Measurements from ENCODE around the gene PVALB. TPM values are rescaled to one million over a fixed set of nuclear protein-coding genes. Genes with fewer than 3 reads are reported as not detected.

PVALB gene
- total RNA-seq, 1 donor from 2014 or later: not detected

- TF ChIP-seq CTCF (IDR thresholded peaks at IDR 0.05; ENCODE audit: unreplicated experiment): no peak
- Mint-ChIP-seq H3K4me3 (no peak overlapping the region), H3K9me3 (no peaks in the 10 kb centered on the region), H3K4me1 (no peaks in the 10 kb centered on the region), H3K36me3 (no peaks in the 10 kb centered on the region), H3K27ac (no peak overlapping the region), H3K27me3 (ENCODE audit: low read depth) (peaks cover 54% of the 10 kb centered on the region)
- no peak for DNase-seq (ENCODE audit: low spot score in 2 of 2, unreplicated experiment in 2 of 2)
These were observed 13.5 kb downstream of the PVALB start for GRCh38 chr22:36803358-36803757.

GRCh38 chr22:36798674-36799066 lies 18.2 kb downstream of the PVALB start:
- no peaks in the 10 kb centered on the region for H3K4me1 Mint-ChIP-seq
- H3K4me3 Mint-ChIP-seq: no peak overlapping the region
- H3K36me3 Mint-ChIP-seq: no peaks in the 10 kb centered on the region
- H3K27me3 Mint-ChIP-seq (ENCODE audit: low read depth): peaks cover 43% of the 10 kb centered on the region
- H3K9me3 Mint-ChIP-seq: no peaks in the 10 kb centered on the region
- no peak for DNase-seq (ENCODE audit: low spot score in 2 of 2, unreplicated experiment in 2 of 2)
- TF ChIP-seq CTCF (IDR thresholded peaks at IDR 0.05; ENCODE audit: unreplicated experiment): no peak
- no peak overlapping the region for H3K27ac Mint-ChIP-seq

DNA sequence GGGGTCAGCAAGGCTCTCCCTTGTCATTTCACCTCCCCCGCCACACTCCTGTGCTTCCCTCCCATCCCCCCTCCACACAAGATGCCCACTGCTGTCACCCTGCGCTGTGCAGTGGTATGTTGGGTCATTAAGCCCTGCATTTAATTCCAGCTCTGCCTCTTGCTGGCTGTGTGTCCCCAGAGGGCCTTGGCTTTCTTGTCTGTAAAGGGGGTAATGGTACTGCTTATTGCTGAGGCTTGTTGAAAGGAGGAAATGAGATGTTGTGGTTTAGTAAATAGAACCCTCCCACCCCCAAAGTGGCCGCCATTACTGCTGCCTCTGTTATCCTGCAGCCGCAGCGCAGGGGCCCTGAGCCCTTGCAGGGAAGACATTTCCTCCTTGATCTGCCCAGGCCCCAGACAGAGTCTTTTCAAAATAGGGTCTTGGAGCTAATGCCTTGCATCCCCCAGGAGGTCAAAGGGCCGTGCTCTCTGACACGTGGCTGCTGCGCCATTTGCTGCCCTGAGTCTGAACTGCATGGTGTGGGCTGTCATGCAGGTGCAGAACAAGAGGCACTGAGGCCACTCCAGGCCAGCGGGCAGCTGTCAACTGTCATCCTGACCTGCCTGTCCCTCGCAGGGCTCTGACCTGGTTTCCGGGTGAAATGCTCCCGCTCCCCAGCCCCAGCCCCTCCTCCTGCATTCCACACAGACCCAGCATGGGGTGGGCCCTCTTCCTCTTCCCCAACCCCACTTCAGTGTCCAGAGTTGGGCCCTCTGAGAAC lies 18.7 kb downstream of the PVALB start:
- H3K4me3 Mint-ChIP-seq: no peak overlapping the region
- no peak for TF ChIP-seq CTCF (IDR thresholded peaks at IDR 0.05; ENCODE audit: unreplicated experiment)

GRCh38 chr22:36797374-36797773 lies 19.5 kb downstream of the PVALB start:
- TF ChIP-seq CTCF (IDR thresholded peaks at IDR 0.05; ENCODE audit: unreplicated experiment): no peak
- no peak for DNase-seq (ENCODE audit: low spot score in 2 of 2, unreplicated experiment in 2 of 2)
- no peak overlapping the region for H3K27ac Mint-ChIP-seq
- H3K27me3 Mint-ChIP-seq (ENCODE audit: low read depth): peaks cover 33% of the 10 kb centered on the region
- H3K36me3 Mint-ChIP-seq: no peaks in the 10 kb centered on the region
- H3K4me1 Mint-ChIP-seq: no peaks in the 10 kb centered on the region
- no peak overlapping the region for H3K4me3 Mint-ChIP-seq
- H3K9me3 Mint-ChIP-seq: no peaks in the 10 kb centered on the region

More for the DNA sequence above, 18.7 kb downstream of the PVALB start:
- Mint-ChIP-seq H3K4me1 (no peaks in the 10 kb centered on the region), H3K36me3 (no peaks in the 10 kb centered on the region), H3K27ac (no peak overlapping the region), H3K27me3 (ENCODE audit: low read depth) (peaks cover 38% of the 10 kb centered on the region), H3K9me3 (no peaks in the 10 kb centered on the region)
- no peak for DNase-seq (ENCODE audit: low spot score in 2 of 2, unreplicated experiment in 2 of 2)

DNA sequence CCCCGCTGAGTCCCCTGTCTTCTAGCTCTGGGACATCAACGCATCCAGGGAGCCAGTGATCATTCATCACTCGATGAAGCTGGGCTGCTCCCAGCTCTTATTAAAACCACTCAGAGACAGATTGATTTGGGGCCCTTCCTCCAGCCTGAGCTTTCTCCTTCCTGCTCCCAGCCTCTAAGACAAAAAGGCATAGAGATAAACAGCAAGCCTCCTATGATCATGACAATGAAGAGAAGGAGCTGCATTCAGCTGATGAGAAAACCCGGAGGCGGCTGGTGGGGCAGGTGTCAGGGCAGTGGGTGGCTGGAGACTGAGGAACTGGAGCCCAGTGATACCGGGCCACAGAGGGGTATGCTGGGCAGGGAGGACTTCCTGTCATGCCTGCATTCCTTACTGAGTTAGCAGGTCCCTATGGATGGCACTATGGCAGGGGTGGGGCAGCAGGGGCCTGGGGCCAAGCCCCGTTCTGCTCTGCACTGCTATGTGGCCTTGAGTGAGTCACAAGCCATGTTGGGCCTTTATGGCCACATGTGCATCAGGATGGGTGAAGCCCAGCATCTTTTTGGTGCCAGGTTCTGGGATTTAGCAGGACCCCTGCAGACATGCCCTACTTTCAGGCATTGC lies 20.2 kb downstream of the PVALB start:
- Mint-ChIP-seq H3K27me3 (ENCODE audit: low read depth) (peaks cover 29% of the 10 kb centered on the region), H3K27ac (no peak overlapping the region), H3K4me3 (no peak overlapping the region), H3K36me3 (no peaks in the 10 kb centered on the region), H3K4me1 (no peaks in the 10 kb centered on the region), H3K9me3 (no peaks in the 10 kb centered on the region)
- DNase-seq (ENCODE audit: low spot score in 2 of 2, unreplicated experiment in 2 of 2): no peak
- no peak for TF ChIP-seq CTCF (IDR thresholded peaks at IDR 0.05; ENCODE audit: unreplicated experiment)

Data from mesothelial cell of epicardium (in vitro differentiated cells).